ENCODE results near the gene SEMA3C. TPM values are rescaled to one million over a fixed set of nuclear protein-coding genes. Genes with fewer than 3 reads are reported as not detected.
A peak's percentile ranks its signal among the peaks of the same experiment; 100 is the strongest.

SEMA3C gene
- total RNA-seq, 1 donor from 2014 or later = 91.3 TPM

DNA sequence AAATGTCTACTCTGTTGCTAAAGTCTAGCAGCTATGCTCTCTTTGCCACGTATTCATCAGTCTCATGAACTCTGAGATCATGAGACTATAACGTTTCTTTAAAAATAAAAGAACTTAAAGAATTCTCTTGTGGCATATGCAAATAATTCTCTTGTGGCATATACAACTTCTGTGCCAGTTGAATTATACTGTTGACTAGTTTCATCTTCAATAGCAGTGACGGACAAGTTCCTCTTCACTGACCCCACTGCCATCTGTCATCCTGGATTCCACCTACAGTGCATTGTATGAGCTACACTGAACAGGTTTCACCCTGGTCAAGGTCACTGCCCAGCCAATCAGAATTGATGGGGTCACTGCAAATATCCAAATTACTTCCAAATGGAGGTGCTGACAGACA lies 192.2 kb downstream of the SEMA3C start:
- H3K36me3 Mint-ChIP-seq (ENCODE audit: unreplicated experiment) = no peaks in the 10 kb centered on the region
- peaks cover 32% of the 10 kb centered on the region for H3K4me1 Mint-ChIP-seq (ENCODE audit: low read depth, unreplicated experiment)
- TF ChIP-seq, protein P1, sequence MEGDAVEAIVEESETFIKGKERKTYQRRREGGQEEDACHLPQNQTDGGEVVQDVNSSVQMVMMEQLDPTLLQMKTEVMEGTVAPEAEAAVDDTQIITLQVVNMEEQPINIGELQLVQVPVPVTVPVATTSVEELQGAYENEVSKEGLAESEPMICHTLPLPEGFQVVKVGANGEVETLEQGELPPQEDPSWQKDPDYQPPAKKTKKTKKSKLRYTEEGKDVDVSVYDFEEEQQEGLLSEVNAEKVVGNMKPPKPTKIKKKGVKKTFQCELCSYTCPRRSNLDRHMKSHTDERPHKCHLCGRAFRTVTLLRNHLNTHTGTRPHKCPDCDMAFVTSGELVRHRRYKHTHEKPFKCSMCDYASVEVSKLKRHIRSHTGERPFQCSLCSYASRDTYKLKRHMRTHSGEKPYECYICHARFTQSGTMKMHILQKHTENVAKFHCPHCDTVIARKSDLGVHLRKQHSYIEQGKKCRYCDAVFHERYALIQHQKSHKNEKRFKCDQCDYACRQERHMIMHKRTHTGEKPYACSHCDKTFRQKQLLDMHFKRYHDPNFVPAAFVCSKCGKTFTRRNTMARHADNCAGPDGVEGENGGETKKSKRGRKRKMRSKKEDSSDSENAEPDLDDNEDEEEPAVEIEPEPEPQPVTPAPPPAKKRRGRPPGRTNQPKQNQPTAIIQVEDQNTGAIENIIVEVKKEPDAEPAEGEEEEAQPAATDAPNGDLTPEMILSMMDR (IDR thresholded peaks at IDR 0.05; ENCODE audit: partially characterized antibody, unreplicated experiment) = no peak
- peaks cover 2% of the 10 kb centered on the region for H3K9me3 Mint-ChIP-seq (ENCODE audit: unreplicated experiment)
- H3K4me3 Mint-ChIP-seq (ENCODE audit: unreplicated experiment) = no peak overlapping the region
- H3K27ac Mint-ChIP-seq (ENCODE audit: unreplicated experiment) = no peak overlapping the region
- no peaks in the 10 kb centered on the region for H3K27me3 Mint-ChIP-seq (ENCODE audit: unreplicated experiment)
- DNase-seq = no peak

DNA sequence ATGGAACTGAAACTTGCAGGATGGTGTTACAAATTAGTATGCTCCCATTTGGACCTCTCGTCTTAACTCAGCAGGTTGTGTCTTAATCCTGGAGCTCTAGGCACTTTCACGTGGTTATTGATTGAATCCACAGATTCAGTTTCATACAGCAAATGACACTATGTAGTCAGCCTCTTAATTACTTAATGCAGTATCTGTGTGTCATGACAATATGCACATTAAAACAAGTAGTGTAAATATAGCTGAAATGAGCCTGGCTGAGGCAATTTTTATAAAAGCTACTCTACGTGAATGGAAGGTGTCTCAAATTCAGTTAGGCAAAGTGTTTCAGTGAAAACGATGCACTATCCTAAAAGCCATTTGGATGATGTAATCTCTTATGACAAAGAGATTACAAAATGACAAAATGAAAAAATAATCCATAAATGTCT lies 193.7 kb downstream of the SEMA3C start:
- Mint-ChIP-seq H3K27ac (ENCODE audit: unreplicated experiment) (peak overlapping the region; percentile 70), H3K36me3 (ENCODE audit: unreplicated experiment) (no peaks in the 10 kb centered on the region), H3K9me3 (ENCODE audit: unreplicated experiment) (peaks cover 2% of the 10 kb centered on the region), H3K4me1 (ENCODE audit: low read depth, unreplicated experiment) (peaks cover 32% of the 10 kb centered on the region), H3K27me3 (ENCODE audit: unreplicated experiment) (no peaks in the 10 kb centered on the region), H3K4me3 (ENCODE audit: unreplicated experiment) (no peak overlapping the region)
- TF ChIP-seq, protein P1 (IDR thresholded peaks at IDR 0.05; ENCODE audit: partially characterized antibody, unreplicated experiment) = no peak
- no peak for DNase-seq

DNA sequence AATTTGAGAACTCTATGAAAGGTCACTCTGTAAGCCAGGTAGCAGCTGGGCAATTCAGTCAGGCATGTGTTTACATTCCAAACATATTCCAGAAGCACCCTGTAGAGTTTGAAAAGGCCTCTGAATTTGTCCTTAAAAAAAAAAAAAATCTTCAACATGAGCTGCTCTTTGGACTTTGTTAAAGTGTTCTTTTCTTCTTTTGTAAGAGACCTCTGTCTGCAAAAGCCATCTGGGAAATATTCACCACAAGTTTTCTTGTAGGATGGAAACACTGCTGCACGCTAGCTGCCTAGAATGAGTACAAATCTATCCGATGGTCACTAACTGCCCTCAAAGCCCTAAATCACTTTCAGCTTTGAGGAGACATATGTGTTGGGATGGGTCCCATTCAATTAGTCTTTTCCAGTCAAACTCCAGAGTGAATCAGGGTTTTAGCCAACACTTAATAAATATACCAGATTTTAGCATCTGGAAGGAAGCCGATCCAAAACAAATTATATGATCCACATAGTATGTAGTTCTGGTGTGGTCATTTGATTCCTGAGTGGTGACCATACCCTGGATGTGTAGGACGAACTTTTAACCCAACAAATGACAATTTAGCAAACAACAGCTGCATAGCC lies 194.5 kb downstream of the SEMA3C start:
- no peak overlapping the region for H3K4me3 Mint-ChIP-seq (ENCODE audit: unreplicated experiment)
- H3K36me3 Mint-ChIP-seq (ENCODE audit: unreplicated experiment) = no peaks in the 10 kb centered on the region
- TF ChIP-seq, protein P1 (IDR thresholded peaks at IDR 0.05; ENCODE audit: partially characterized antibody, unreplicated experiment) = no peak
- H3K9me3 Mint-ChIP-seq (ENCODE audit: unreplicated experiment) = peaks cover 2% of the 10 kb centered on the region
- peaks cover 32% of the 10 kb centered on the region for H3K4me1 Mint-ChIP-seq (ENCODE audit: low read depth, unreplicated experiment)
- H3K27me3 Mint-ChIP-seq (ENCODE audit: unreplicated experiment) = no peaks in the 10 kb centered on the region
- DNase-seq = no peak
- peak overlapping the region; percentile 20 for H3K27ac Mint-ChIP-seq (ENCODE audit: unreplicated experiment)

DNA sequence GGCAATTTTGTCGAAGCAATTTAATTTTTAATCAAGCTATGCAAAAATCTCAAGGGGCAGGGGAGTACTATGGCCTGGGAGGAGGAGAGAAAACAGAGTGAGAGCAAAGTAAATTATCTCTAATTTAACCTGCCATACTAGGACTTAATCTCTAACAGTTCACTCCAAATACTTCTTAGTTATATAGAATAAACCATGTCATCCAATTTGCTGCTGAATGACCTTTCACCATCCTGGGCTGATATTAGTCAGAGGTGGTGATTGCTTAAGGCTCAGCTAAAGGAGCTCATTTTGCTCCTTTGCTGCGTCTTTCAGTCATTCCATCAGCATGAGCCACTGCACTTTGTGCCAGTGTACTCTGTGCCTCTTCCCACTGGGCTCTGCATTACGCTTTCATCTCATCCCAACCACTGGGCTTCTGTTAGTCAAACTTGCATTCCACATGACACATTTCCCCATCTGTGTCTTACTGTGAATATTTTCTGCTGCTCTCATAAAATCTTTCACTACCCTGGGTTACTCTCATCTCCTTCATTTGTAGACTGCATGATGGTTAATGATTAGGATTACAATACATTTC lies 196.1 kb downstream of the SEMA3C start:
- H3K4me3 Mint-ChIP-seq (ENCODE audit: unreplicated experiment) = peak overlapping the region; percentile 31
- H3K27me3 Mint-ChIP-seq (ENCODE audit: unreplicated experiment) = no peaks in the 10 kb centered on the region
- no peaks in the 10 kb centered on the region for H3K36me3 Mint-ChIP-seq (ENCODE audit: unreplicated experiment)
- H3K9me3 Mint-ChIP-seq (ENCODE audit: unreplicated experiment) = peaks cover 2% of the 10 kb centered on the region
- DNase-seq = no peak
- peaks cover 32% of the 10 kb centered on the region for H3K4me1 Mint-ChIP-seq (ENCODE audit: low read depth, unreplicated experiment)
- peak overlapping the region; percentile 57 for H3K27ac Mint-ChIP-seq (ENCODE audit: unreplicated experiment)
- TF ChIP-seq, protein P1 (IDR thresholded peaks at IDR 0.05; ENCODE audit: partially characterized antibody, unreplicated experiment) = no peak

DNA sequence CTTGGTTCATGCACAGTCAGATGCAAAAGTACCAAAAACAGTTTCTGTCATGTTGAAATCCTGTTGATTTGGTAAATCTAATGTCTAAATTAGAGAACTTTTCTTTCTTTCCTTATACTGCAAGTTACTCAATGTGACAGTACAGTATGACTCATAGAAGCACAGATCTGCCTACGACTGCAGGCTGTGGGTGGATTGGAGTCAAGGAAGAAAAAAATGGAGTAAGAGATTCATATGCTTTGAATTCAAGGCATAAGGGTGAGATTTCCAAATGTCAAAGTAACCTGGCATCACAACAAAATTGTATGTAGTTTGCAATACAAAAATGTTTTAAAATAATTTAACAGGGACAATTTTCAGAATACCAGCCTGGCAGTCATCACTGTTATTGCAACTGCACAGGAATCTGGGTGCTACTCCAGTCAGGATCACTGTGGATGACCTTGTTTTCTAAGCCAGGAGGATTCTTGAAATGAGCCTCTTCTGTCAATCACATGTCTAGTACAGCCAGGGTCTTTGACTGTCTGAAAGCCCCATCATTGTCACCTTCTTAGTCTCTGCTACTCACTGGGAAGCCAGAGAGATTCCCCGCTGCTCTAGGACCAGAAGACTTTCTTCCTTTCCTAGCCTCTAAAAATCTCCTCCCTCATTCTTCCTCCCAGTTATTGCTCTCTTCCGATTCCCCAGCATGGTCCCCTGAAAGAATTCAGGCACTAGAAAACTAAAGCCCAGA lies 196.8 kb downstream of the SEMA3C start:
- Mint-ChIP-seq H3K27me3 (ENCODE audit: unreplicated experiment) (no peaks in the 10 kb centered on the region), H3K36me3 (ENCODE audit: unreplicated experiment) (no peaks in the 10 kb centered on the region), H3K9me3 (ENCODE audit: unreplicated experiment) (peaks cover 2% of the 10 kb centered on the region), H3K4me1 (ENCODE audit: low read depth, unreplicated experiment) (peaks cover 32% of the 10 kb centered on the region), H3K27ac (ENCODE audit: unreplicated experiment) (peak overlapping the region; percentile 57), H3K4me3 (ENCODE audit: unreplicated experiment) (peak overlapping the region; percentile 31)
- TF ChIP-seq, protein P1 (IDR thresholded peaks at IDR 0.05; ENCODE audit: partially characterized antibody, unreplicated experiment) = no peak
- DNase-seq = no peak

Data from glutamatergic neuron (in vitro differentiated cells).